ENCODE data around the gene MAP7.
"Not testable (repeated sequence)": the region's sequence is repeated elsewhere in the genome, so short reads cannot be mapped to it uniquely, and the experiment has no call there.

The MAP7 gene

DNA sequence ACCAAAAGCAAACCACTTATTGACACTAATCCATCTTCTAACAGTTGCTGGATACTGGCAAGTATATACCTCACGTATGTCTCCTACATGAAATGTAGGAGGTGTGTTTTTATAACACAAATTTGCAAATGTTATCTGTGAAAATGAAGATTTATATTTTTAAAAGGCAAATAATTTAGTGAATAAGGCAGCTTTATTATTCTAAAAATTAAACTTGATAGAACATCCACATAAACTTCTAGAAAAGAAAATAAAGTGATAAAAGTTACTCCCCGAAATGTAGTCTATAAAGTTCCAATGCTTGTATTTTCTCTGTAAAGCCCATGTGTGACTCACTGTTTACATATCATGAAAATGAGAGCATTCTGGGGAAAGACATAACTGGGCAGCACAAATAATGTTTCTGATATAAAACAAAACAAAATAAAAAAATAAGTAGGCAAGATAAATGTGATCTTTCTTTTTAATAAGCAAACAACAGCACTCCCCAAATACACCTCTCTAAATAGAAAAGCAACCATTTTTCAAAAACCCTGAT, 84.4 kb downstream of the MAP7 start:
- DNase-seq = no peak

DNA sequence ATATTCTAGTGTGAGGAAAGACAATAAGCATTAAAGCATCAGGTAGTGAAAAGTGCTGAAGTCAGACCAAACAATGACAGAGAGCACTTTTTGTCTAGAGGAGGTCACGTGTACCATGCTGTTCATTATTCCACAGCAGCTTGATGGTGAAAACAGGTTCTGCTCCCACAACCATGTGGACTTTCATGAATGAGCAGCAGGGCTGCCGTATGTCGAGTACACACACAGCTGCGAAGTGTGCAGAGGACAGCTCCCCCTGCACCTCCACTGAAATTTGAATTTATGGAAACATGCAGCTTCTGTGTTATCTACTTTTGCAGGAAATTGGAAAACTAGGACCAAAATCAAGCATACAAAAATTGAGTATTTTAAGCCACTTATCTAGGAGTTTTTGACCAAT, 85.3 kb downstream of the MAP7 start:
- no peak for DNase-seq

DNA sequence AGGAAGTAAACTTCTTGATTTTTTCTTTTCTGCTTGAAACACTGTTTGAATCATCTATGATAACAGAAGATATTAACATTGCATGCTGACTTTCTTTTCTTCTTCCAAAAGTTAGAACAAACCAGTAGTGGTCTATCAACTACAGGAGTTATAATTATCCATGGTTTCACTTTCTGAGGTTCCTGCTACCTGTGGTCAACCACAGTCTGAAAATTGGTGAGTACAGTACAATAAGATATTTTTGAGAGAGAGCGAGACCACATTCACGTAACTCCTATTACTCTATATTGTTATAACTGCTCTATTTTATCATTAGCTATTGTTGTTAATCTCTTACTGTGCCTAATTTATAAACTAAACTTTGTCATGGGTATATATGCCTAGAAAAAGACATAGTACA, 86.1 kb downstream of the MAP7 start:
- no peak for DNase-seq

- no peak for DNase-seq
These were observed 86.5 kb downstream of the MAP7 start for GRCh38 chr6:136463743-136464142.

DNA sequence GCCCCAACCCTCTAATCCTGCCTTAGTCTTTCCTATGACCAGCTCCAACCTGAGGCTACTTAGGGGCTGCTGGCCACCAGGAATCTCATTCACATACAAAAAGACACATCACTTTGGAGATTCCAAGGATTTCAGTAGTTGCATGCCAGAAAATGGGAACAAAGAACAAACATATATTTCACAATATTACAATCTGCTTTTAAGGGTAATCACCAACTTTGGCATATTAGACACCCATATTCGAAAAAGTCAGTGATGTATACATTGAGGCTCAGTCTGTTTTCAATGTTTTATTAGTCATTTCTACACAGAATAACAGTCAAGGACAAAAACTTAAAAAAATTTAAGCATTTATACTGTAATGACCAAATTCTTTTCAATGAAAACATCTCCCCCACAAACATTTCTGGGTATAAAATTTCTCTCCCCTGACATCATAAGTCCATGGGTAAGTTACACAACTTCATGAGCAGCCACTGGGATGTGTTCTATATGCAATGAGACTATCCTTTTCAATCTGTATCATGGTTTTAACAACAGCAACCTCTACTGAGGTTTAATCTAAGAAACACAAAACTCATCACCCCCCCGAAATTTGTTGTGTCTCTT, 103.5 kb downstream of the MAP7 start:
- no peak for DNase-seq

DNA sequence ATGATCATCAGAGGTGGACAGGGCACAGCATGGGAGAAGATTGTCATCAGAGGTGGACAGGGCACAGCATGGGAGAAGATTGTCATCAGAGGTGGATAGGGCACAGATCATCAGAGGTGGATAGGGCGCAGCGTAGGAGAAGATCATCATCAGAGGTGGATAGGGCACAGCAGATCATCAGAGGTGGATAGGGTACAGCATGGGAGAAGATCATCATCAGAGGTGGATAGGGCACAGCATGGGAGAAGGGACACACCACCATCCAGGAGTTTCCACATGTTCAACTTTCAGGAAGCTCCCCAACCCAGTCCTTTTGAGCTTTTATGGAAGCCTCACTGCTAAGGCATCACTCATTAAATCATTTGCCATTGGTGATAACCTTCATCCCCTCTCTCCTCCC, 104.1 kb downstream of the MAP7 start:
- no peak for DNase-seq

- DNase-seq = no peak
These were observed 105.2 kb downstream of the MAP7 start for GRCh38 chr6:136445063-136445462.

GRCh38 chr6:136440203-136440602, 110.0 kb downstream of the MAP7 start:
- no peak for DNase-seq

- no peak for DNase-seq
These were observed 110.6 kb downstream of the MAP7 start for GRCh38 chr6:136439514-136440190.

GRCh38 chr6:136438441-136438840, 111.8 kb downstream of the MAP7 start:
- DNase-seq = no peak

GRCh38 chr6:136437246-136437645, 113.0 kb downstream of the MAP7 start:
- no peak for DNase-seq

- no peak for DNase-seq
These were observed 115.1 kb downstream of the MAP7 start for GRCh38 chr6:136435101-136435500.

- DNase-seq = not testable (repeated sequence)
These were observed 118.9 kb downstream of the MAP7 start for GRCh38 chr6:136431306-136431705.

DNA sequence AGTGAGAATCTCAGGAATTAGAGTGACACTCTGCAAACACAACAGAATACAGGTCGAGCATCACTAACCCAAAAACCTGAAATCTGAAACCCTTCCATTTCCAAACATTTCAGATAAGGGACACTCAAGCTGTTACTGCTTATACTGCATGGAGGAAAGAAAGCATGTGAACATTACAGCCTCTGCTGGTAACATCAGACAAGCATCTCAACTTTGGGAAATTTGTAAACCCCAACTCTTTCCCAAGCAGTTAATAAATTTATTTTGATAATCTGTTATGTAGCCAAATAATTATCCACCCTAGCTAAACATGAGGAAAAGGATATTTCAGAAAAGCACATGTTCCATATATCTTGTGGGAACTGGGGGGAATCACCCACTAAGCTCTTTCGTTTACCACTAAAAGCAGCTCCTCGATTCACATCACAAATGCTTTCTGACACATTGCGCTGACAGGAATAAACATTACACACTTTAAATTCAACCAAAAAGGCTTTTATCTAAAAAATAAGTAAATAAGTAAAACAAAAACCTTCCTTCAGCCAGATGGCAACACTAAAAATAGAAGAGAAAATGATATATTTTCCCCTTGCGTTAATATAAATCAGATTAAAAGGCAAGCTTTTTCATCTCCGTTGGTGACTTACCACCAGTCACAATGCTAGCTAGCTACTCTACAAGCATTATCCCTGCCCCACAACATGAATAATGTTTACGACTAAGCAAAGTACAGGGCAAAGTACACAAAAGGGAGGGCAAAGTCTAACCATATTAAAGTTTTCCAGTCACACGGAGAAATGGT, 120.8 kb downstream of the MAP7 start:
- DNase-seq = no peak

DNA sequence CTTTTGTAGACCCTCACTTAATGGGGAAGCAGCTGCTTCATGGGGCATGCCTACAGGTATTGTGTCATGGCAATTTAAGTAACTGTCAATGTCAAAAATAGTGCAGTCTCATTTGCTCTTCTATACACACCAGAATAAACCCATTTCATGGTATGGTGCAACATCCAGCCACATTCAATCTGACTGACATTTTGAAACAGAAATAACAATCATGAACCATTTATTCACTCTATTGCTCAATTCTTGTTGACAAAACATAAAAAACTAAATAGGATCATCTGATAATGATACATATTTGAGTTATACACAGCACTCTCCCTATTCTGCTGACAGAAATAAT, 122.9 kb downstream of the MAP7 start:
- no peak for DNase-seq

DNA sequence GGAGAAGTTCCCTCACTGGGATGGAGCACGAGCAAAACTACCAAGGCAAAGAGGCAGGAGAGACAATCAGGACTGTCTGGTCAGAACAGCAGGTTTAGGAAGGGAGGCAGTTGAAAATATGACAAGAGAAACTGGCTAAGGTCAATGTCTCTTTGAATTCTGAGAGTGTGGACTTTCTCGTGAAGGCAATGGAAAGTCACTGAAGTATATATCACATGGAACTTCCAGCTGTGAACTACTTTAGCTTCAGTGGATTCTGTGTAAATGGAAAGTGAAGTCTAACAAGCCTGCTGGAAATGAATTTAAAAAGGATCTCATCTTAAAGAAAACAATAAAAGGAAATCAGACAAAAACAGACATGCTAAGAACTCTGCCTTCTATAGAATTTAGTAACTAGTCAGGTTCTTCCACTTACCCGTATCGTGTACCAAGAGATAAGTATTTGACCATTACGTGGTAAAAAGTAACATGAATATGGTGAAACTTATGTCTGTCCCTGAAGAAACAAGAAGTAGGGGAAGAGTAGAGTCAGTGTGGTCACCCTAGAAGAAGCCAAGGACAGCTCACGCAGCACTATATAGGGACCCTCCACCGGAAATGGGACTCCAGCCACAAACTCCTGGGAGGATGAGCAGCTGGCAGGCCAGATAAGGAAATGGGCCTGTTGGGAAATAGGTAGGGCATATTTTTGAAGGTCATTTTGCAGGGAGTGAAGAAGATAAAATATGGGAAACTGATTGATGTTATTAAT, 123.4 kb downstream of the MAP7 start:
- no peak for DNase-seq

DNA sequence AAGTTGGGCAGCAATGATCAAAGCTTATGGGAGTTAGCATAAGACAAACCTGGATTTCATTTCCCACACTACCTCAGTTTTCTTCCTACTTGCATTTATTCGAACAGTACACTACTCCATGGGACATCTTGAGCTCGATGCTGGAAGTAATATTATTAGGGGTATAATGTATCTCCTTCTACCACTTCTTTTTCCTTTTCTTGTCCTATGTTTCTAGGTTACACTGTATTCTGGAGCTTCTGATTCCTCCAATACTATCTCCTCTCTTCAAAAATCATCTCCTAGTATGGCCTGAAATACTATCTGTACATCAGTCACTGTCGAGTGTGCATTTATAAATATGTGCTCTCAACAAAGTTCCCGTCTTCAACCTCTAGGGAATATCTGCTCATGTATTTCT, 124.4 kb downstream of the MAP7 start:
- no peak for DNase-seq

GRCh38 chr6:136424901-136425300, 125.3 kb downstream of the MAP7 start:
- no peak for DNase-seq

GRCh38 chr6:136424450-136424849, 125.8 kb downstream of the MAP7 start:
- no peak for DNase-seq

DNA sequence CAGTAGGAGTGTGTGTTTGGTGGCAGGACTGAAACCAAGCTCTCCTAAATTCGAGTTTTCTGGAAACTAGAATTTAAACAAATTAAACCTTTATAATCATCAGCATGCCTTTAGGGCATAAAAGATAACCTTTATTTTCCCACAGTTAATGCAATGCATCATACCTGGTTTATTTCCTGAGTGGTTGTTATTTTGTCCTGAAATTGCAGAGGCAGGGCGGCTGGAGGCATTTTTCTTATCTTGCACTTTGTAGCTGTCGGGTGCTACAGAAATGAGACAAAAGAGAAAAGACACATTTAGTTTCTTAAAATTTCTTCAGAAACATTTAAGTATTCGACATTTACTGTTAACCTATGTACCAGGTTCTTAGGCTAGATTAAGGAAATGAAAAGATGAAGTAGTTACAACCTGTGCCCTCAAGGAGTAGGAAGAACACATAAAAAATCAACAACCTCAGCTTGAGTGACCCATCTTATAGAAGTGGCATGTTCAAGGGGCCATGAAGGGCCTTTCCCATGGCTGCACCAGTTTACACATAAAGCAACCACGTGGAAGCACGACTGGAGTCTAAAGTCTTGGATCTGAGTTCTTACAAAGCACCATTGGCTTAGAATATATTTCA, 128.6 kb downstream of the MAP7 start:
- DNase-seq = no peak

DNA sequence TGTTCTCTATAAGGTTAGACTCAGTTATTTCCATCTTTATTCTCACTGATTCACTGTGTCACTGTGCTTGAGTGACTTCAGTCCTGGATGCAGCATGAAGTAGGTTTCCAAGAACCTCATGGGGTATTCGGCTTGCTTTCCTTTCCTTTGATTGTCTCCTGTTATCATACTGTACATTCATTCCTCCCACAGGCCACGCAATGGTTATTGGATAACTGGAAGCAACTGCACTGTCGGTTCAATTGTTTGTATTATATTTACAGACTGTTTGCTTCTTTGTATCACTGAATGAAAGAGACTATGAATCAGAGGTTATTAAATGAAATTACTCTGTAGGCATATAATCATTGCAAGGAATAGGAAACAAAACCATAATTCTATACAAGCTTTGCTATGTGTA, 129.4 kb downstream of the MAP7 start:
- no peak for DNase-seq

DNA sequence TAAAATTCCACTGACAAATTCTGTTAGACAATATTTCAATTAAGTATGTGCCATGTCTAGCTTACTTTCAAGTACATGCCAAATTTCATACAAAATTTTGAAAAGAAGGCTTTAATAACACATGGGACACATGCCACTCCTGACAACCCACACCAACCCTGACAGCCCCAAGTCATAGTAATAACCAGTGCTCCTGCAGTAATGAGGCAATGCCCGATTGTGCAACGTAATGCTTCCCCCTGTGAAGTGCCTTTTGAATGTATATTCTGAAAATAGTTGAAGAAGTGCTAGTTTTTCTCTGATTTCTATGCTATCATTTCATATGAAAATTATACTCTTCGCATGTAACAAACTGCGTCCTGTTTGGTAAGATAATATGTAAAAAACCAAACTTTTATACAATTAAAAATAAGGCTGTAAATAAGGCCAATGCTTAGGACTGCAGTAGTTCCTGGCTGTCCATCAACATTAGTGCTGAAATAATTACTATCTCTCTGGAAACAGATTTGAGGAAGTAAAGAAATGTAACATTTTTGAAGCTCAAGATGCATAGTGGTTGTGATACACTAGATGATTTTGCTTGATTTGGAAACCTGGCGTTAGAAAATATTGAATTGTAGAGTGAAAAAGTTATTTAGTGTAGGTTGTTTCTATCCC, 134.7 kb downstream of the MAP7 start:
- DNase-seq = no peak

All from SW 1271 (cell line).